Fibroblast of lung (primary cell): ENCODE measurements around the gene TLR8. TPM values are rescaled to one million over a fixed set of nuclear protein-coding genes. Genes with fewer than 3 reads are reported as not detected.

Experiments used
- DNase-seq, 2 donors: peaks; one replicate each; pipeline versions ENCODE4 v3.0.0 to v3.0.0-alpha.2; 2010; ENCODE audit warnings: low read depth in 2 of 2
- H2AFZ ChIP-seq: 2 replicates; pipeline ENCODE4 v1.5.1; 2012; ENCODE audit warnings: low read length, control low read depth, inconsistent platforms
- H3K27ac ChIP-seq: 2 replicates; pipeline ENCODE4 v1.5.1; 2011; ENCODE audit warnings: low read length, control low read depth; ENCODE audit not compliant: insufficient read depth
- H3K27me3 ChIP-seq: 2 replicates; pipeline ENCODE4 v1.5.1; 2011; ENCODE audit warnings: mild to moderate bottlenecking, low read length; ENCODE audit not compliant: control insufficient read depth, insufficient read depth
- H3K36me3 ChIP-seq: 2 replicates; pipeline ENCODE4 v1.5.1; 2011; ENCODE audit warnings: low read length; ENCODE audit not compliant: control insufficient read depth, insufficient read depth
- H3K4me1 ChIP-seq: 2 replicates; pipeline ENCODE4 v1.5.1; 2011; ENCODE audit warnings: low read length; ENCODE audit not compliant: control insufficient read depth, insufficient read depth; ENCODE audit errors: extremely low read depth
- H3K4me2 ChIP-seq: 2 replicates; pipeline ENCODE4 v1.5.1; 2011; ENCODE audit warnings: low read length, control low read depth; ENCODE audit not compliant: insufficient read depth; ENCODE audit errors: extremely low read depth
- H3K4me3 ChIP-seq, 4 experiments: fragments of 200-600 bp in 1 of 4; sonication (generic) in 1 of 4; replicated peaks in 1 of 4; 2 replicates each; pipeline ENCODE4 v1.5.1; 2011 to 2016; ENCODE audit warnings: low read length in 4 of 4, low read depth in 3 of 4, mild to moderate bottlenecking in 3 of 4, control low read depth in 2 of 4, inconsistent platforms in 1 of 4, mixed read lengths in 1 of 4; ENCODE audit not compliant: insufficient read depth in 1 of 4; ENCODE audit errors: control extremely low read depth in 1 of 4
- H3K79me2 ChIP-seq: 2 replicates; pipeline ENCODE4 v1.5.1; 2012; ENCODE audit warnings: mild to moderate bottlenecking, low read length, inconsistent platforms; ENCODE audit not compliant: control insufficient read depth, insufficient read depth
- H3K9ac ChIP-seq: 2 replicates; pipeline ENCODE4 v1.5.1; 2011; ENCODE audit warnings: mild to moderate bottlenecking, low read length, control low read depth; ENCODE audit not compliant: insufficient read depth
- H3K9me3 ChIP-seq: 2 replicates; pipeline ENCODE4 v1.5.1; 2012; ENCODE audit warnings: low read depth, low read length; ENCODE audit not compliant: control insufficient read depth, insufficient read depth
- H4K20me1 ChIP-seq: 2 replicates; pipeline ENCODE4 v1.5.1; 2011; ENCODE audit warnings: low read length; ENCODE audit not compliant: control insufficient read depth, insufficient read depth; ENCODE audit errors: extremely low read depth
- EZH2 ChIP-seq: IDR thresholded peaks from 2 replicates; pipeline ENCODE4 v1.5.1; 2012; ENCODE audit warnings: low read length, control low read depth, mild to moderate bottlenecking; ENCODE audit errors: missing control alignments
- polyA plus RNA-seq, 2 donors: library from polyadenylated mRNA; depleted of rRNA in 1 of 2; stranded (reverse) in 1 of 2; unstranded in 1 of 2; fragments of >200 nt; gene quantifications; 2 replicates each; pipeline ENCODE4 v1.2.1, GENCODE V29; 2011 to 2012; ENCODE audit warnings: missing spikeins in 1 of 2
- total RNA-seq: library from RNA; depleted of rRNA; stranded (reverse); fragments of >200 nt; gene quantifications from 2 replicates; pipeline ENCODE4 v1.2.1, GENCODE V29; 2014
- TF ChIP-seq, protein P1 (sequence below), 2 donors: IDR thresholded peaks in 1 of 2; conservative IDR thresholded peaks in 1 of 2; 1 replicate in 1 of 2; 2 replicates in 1 of 2; pipeline ENCODE4 v1.5.1; 2011 to 2012; ENCODE audit warnings: low read length in 2 of 2, control low read depth in 1 of 2, inconsistent platforms in 1 of 2, low read depth in 1 of 2, mild to moderate bottlenecking in 1 of 2

TLR8 gene
- total and polyA plus RNA-seq, 2 donors (not counting 1 experiment from before 2014, with no cell fraction given) = not detected

DNA sequence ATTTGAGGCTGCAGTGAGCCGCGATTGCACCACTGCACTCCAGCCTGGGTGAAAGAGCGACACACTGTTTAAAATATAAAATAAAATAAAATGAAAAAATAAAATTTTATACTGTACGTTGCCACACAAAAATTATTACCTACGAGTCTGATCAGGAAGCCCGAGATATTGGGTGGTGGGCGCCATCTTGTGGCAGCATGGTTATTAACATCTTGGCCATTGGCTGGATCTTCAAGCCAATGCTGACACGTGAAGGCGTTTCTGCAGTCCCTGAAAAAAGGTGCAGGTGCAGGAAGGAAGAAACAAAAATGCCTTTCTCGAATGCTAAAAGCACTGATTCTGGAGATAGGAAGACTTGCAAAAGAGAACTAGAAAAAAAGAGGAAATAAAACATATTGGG lies 4.9 kb upstream of the TLR8 start:
- no peak overlapping the region for H3K4me3 ChIP-seq
- no peaks in the 10 kb centered on the region for H4K20me1 ChIP-seq
- TF ChIP-seq, protein P1, sequence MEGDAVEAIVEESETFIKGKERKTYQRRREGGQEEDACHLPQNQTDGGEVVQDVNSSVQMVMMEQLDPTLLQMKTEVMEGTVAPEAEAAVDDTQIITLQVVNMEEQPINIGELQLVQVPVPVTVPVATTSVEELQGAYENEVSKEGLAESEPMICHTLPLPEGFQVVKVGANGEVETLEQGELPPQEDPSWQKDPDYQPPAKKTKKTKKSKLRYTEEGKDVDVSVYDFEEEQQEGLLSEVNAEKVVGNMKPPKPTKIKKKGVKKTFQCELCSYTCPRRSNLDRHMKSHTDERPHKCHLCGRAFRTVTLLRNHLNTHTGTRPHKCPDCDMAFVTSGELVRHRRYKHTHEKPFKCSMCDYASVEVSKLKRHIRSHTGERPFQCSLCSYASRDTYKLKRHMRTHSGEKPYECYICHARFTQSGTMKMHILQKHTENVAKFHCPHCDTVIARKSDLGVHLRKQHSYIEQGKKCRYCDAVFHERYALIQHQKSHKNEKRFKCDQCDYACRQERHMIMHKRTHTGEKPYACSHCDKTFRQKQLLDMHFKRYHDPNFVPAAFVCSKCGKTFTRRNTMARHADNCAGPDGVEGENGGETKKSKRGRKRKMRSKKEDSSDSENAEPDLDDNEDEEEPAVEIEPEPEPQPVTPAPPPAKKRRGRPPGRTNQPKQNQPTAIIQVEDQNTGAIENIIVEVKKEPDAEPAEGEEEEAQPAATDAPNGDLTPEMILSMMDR (conservative IDR thresholded peaks at IDR 0.05 in 1 of 2, IDR thresholded peaks at IDR 0.05 in 1 of 2; ENCODE audit: low read depth in 1 of 2, low read length in 2 of 2) = peak; percentile 38 to 52
- no peak for TF ChIP-seq EZH2
- no peaks in the 10 kb centered on the region for H3K36me3 ChIP-seq
- no peaks in the 10 kb centered on the region for H3K9me3 ChIP-seq
- H3K79me2 ChIP-seq = no peaks in the 10 kb centered on the region
- no peak overlapping the region for H2AFZ ChIP-seq
- no peaks in the 10 kb centered on the region for H3K27me3 ChIP-seq
- H3K4me2 ChIP-seq = no peak overlapping the region
- no peaks in the 10 kb centered on the region for H3K4me1 ChIP-seq
- DNase-seq = peak; percentile 27 to 44
- no peak overlapping the region for H3K9ac ChIP-seq
- no peak overlapping the region for H3K27ac ChIP-seq

DNA sequence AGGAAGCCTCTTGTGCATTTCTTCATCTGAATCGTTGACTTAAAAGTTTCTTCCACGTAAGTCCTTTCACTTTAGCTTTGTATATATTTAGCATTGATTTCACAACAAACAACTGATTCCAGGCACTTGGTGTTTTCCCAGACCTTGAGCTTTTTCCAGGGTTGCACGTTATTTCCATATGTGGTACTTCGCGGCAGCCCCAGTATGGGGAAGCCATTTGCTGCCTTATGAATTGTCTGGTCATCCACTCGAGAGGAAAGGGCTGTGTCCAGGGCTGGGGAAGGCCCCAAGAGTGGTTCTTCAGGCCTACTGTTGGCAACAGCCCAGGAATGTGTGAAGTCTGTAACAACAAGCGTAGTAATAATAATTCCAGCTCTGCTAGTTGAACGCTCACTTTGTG lies 2.8 kb upstream of the TLR8 start:
- no peaks in the 10 kb centered on the region for H3K9me3 ChIP-seq
- H3K4me1 ChIP-seq = no peaks in the 10 kb centered on the region
- peak in 1 of 2 donors; percentile 64 for DNase-seq
- H2AFZ ChIP-seq = no peak overlapping the region
- TF ChIP-seq EZH2 = no peak
- TF ChIP-seq, protein P1 (conservative IDR thresholded peaks at IDR 0.05 in 1 of 2, IDR thresholded peaks at IDR 0.05 in 1 of 2; ENCODE audit: low read depth in 1 of 2, low read length in 2 of 2) = no peak
- no peaks in the 10 kb centered on the region for H3K36me3 ChIP-seq
- H3K4me2 ChIP-seq = no peak overlapping the region
- H3K27me3 ChIP-seq = no peaks in the 10 kb centered on the region
- no peaks in the 10 kb centered on the region for H4K20me1 ChIP-seq
- no peak overlapping the region for H3K27ac ChIP-seq
- peak overlapping the region in 1 of 4 experiments; percentile 4 for H3K4me3 ChIP-seq
- H3K9ac ChIP-seq = no peak overlapping the region
- H3K79me2 ChIP-seq = no peaks in the 10 kb centered on the region

DNA sequence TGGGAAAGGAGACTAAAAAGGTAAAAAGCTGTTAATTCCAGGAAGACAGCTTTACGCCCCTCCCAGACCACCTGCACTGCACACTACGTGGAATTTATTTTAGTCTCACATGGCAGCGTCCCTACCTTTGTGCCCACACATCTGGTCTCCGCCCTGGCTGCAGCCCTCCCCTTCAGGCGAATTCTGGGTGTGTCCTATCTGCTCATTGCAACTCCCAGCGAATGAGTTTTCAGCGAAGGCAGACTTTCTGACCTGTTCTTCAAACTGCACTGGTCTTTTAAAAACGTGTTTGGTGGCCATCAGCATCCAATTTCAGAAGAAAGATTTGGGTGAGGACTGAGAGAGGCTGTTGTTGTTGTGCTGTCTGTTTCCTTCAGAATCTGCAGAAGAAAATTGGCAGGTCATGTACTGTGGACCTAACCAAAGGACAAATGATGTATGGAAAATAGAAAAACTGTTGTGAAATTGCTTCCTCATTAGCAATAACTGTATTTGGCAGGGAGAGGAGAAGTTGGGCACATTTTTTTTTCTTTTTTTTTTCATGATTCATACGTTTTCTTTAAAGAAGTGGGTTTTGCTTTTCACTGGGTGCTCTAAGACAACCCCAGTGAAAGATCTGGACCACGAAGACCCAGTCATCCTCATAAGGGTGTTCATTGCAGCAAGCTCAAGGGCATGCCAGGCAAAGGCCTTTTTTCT lies 4.2 kb downstream of the TLR8 start:
- Histone ChIP-seq H4K20me1 (no peaks in the 10 kb centered on the region), H3K4me1 (no peaks in the 10 kb centered on the region), H3K27me3 (no peaks in the 10 kb centered on the region), H3K4me2 (no peak overlapping the region), H3K79me2 (no peaks in the 10 kb centered on the region), H3K36me3 (no peaks in the 10 kb centered on the region), H2AFZ (no peak overlapping the region), H3K4me3 (no peak overlapping the region), H3K9ac (no peak overlapping the region), H3K27ac (no peak overlapping the region), H3K9me3 (no peaks in the 10 kb centered on the region)
- DNase-seq = no peak
- TF ChIP-seq, protein P1 (conservative IDR thresholded peaks at IDR 0.05 in 1 of 2, IDR thresholded peaks at IDR 0.05 in 1 of 2; ENCODE audit: low read depth in 1 of 2, low read length in 2 of 2) = no peak
- no peak for TF ChIP-seq EZH2
